HCT116 (cell line): ENCODE measurements around the gene ADK. TPM values are rescaled to one million over a fixed set of nuclear protein-coding genes. Genes with fewer than 3 reads are reported as not detected.

ENCODE experiments used
- ATAC-seq: fragments of 200-7000 bp; cut with Tn5 transposase; 2 replicates; pipeline ENCODE4 v1.9.1; 2020; ENCODE audit warnings: mild to moderate bottlenecking, moderate library complexity
- BruUV-seq: library from RNA; stranded (reverse); fragments of 400-500 nt; replicated peaks from 2 replicates; lab custom pipeline; 2021; lab: Mats Ljungman, UMichigan
- CTCF ChIA-PET: fragments of 300-600 bp; sonication (Branson Sonifier 250); formaldehyde crosslinking; loops from one replicate; lab custom pipeline; 2021; ENCODE audit warnings: antibody characterized with exemption; lab: Charles Lee
- POLR2A ChIA-PET: fragments of 300-600, 350-600 bp; sonication (Branson Sonifier 250); formaldehyde crosslinking; loops from one replicate; lab custom pipeline; 2021; ENCODE audit warnings: antibody characterized with exemption; lab: Charles Lee
- RAD21 ChIA-PET, 2 experiments: fragments of 300-600 bp; sonication (Branson Sonifier 250); formaldehyde crosslinking; loops; one replicate each; lab custom pipeline; 2023; ENCODE audit warnings: low total read pairs in 2 of 2; ENCODE audit not compliant: uncharacterized antibody in 2 of 2, unreplicated experiment in 2 of 2, low non-redundant PET in 1 of 2; lab: Charles Lee
- DNase-seq: peaks from one replicate; pipeline ENCODE4 v3.0.0-alpha.2; 2010; ENCODE audit warnings: low read depth, low spot score
- H2AFZ ChIP-seq: fragments of 200-600 bp; shearing (Covaris generic), sonication (generic); 2 replicates; pipeline ENCODE4 v1.6.1; 2017; ENCODE audit warnings: low read depth, mixed run types, mixed read lengths, antibody characterized with exemption, low read length; ENCODE audit not compliant: poor library complexity, severe bottlenecking
- H3K27ac ChIP-seq: 2 replicates; pipeline ENCODE4 v1.5.1; 2012; ENCODE audit warnings: low read depth, low read length
- H3K27me3 ChIP-seq: fragments of 200-600 bp; sonication (generic); 2 replicates; pipeline ENCODE4 v1.6.1; 2016; ENCODE audit warnings: mixed run types, low read length, mixed read lengths; ENCODE audit not compliant: insufficient read depth
- H3K36me3 ChIP-seq, 2 experiments: fragments of 200-500 bp in 1 of 2; fragments of 200-600 bp in 1 of 2; sonication (Bioruptor generic) in 1 of 2; sonication (generic) in 1 of 2; 2 replicates each; pipeline versions ENCODE4 v1.5.1 to v1.6.1; 2014 to 2016; ENCODE audit warnings: low read length in 2 of 2, inconsistent platforms in 1 of 2, mixed read lengths in 1 of 2, mixed run types in 1 of 2; ENCODE audit not compliant: insufficient read depth in 2 of 2, control insufficient read depth in 1 of 2
- H3K4me1 ChIP-seq, 2 experiments: fragments of 200-600 bp in 1 of 2; sonication (generic) in 1 of 2; 2 replicates each; pipeline versions ENCODE4 v1.5.1 to v1.6.1; 2012 to 2017; ENCODE audit warnings: low read length in 2 of 2, inconsistent platforms in 1 of 2, mild to moderate bottlenecking in 1 of 2, mixed read lengths in 1 of 2, mixed run types in 1 of 2, moderate library complexity in 1 of 2; ENCODE audit not compliant: insufficient read depth in 2 of 2, control insufficient read depth in 1 of 2
- H3K4me2 ChIP-seq: fragments of 200-600 bp; sonication (generic); 2 replicates; pipeline ENCODE4 v1.6.1; 2017; ENCODE audit warnings: mixed run types, low read length, mixed read lengths
- H3K4me3 ChIP-seq, 2 experiments: fragments of 200-600 bp in 1 of 2; sonication (generic) in 1 of 2; replicated peaks in 1 of 2; 2 replicates each; pipeline ENCODE4 v1.5.1; 2011 to 2016; ENCODE audit warnings: low read length in 2 of 2, control low read depth in 1 of 2, low read depth in 1 of 2, mild to moderate bottlenecking in 1 of 2, mixed read lengths in 1 of 2, mixed run types in 1 of 2
- H3K79me2 ChIP-seq: fragments of 200-600 bp; sonication (generic); 2 replicates; pipeline ENCODE4 v1.6.1; 2017; ENCODE audit warnings: mild to moderate bottlenecking, mixed run types, low read length, moderate library complexity, mixed read lengths; ENCODE audit not compliant: insufficient read depth
- H3K9ac ChIP-seq: fragments of 200-600 bp; sonication (generic); 2 replicates; pipeline ENCODE4 v1.6.1; 2016; ENCODE audit warnings: low read length, mixed read lengths
- H3K9me2 ChIP-seq: fragments of 200-600 bp; sonication (generic), shearing (Covaris generic); 2 replicates; pipeline ENCODE4 v1.6.1; 2017; ENCODE audit warnings: mixed run types, mild to moderate bottlenecking, moderate library complexity; ENCODE audit not compliant: insufficient read depth
- H3K9me3 ChIP-seq, 2 experiments: fragments of 200-500 bp in 1 of 2; fragments of 200-600 bp in 1 of 2; sonication (Bioruptor generic) in 1 of 2; sonication (generic) in 1 of 2; 2 replicates each; pipeline ENCODE4 v1.6.1; 2014 to 2017; ENCODE audit warnings: low read length in 2 of 2, mixed read lengths in 2 of 2, inconsistent platforms in 1 of 2, low read depth in 1 of 2, mild to moderate bottlenecking in 1 of 2, mixed run types in 1 of 2, moderate library complexity in 1 of 2; ENCODE audit not compliant: control insufficient read depth in 1 of 2, insufficient read depth in 1 of 2
- H4K20me1 ChIP-seq: fragments of 200-600 bp; sonication (generic), shearing (Covaris generic); 2 replicates; pipeline ENCODE4 v1.6.1; 2017; ENCODE audit warnings: mixed run types, mild to moderate bottlenecking, moderate library complexity; ENCODE audit not compliant: insufficient read depth
- ATF3 ChIP-seq: IDR thresholded peaks from 2 replicates; pipeline ENCODE4 v1.6.1; 2012
- CBX3 ChIP-seq: IDR thresholded peaks from 2 replicates; pipeline ENCODE4 v1.6.1; 2012; ENCODE audit warnings: low read depth
- CEBPB ChIP-seq: IDR thresholded peaks from 2 replicates; pipeline ENCODE4 v1.6.1; 2012; ENCODE audit warnings: low read depth
- CTCF ChIP-seq, 3 experiments: fragments of 200-600 bp in 1 of 3; sonication (generic) in 1 of 3; IDR thresholded peaks in 2 of 3; conservative IDR thresholded peaks in 1 of 3; 2 replicates each; pipeline ENCODE4 v1.5.1; 2012 to 2017; ENCODE audit warnings: low read depth in 2 of 3, low read length in 2 of 3, antibody characterized with exemption in 1 of 3, borderline replicate concordance in 1 of 3, control low read depth in 1 of 3, mild to moderate bottlenecking in 1 of 3, mixed read lengths in 1 of 3, mixed run types in 1 of 3, moderate library complexity in 1 of 3; ENCODE audit not compliant: insufficient read depth in 1 of 3
- EGR1 ChIP-seq: IDR thresholded peaks from 2 replicates; pipeline ENCODE4 v1.6.1; 2012; ENCODE audit warnings: low read depth
- ELF1 ChIP-seq: IDR thresholded peaks from 2 replicates; pipeline ENCODE4 v1.6.1; 2012; ENCODE audit warnings: low read depth, borderline replicate concordance
- EZH2 ChIP-seq: fragments of 200-600 bp; sonication (generic); IDR thresholded peaks from 2 replicates; pipeline ENCODE4 v1.6.1; 2017; ENCODE audit warnings: antibody characterized with exemption, mixed run types
- FOSL1 ChIP-seq: IDR thresholded peaks from 2 replicates; pipeline ENCODE4 v1.6.1; 2012; ENCODE audit warnings: low read depth
- JUND ChIP-seq: IDR thresholded peaks from 2 replicates; pipeline ENCODE4 v1.6.1; 2012
- MAX ChIP-seq: IDR thresholded peaks from 2 replicates; pipeline ENCODE4 v1.6.1; 2012
- POLR2A ChIP-seq: IDR thresholded peaks from 2 replicates; pipeline ENCODE4 v1.7.0; 2011; ENCODE audit warnings: borderline replicate concordance; ENCODE audit not compliant: insufficient read depth, insufficient read length; ENCODE audit errors: extremely low read depth
- POLR2AphosphoS5 ChIP-seq: IDR thresholded peaks from 2 replicates; pipeline ENCODE4 v1.6.1; 2011; ENCODE audit warnings: mild to moderate bottlenecking, low read depth, low read length, moderate library complexity
- REST ChIP-seq: IDR thresholded peaks from 2 replicates; pipeline ENCODE4 v1.6.1; 2012; ENCODE audit warnings: low read depth
- SIN3A ChIP-seq: IDR thresholded peaks from 2 replicates; pipeline ENCODE4 v1.6.1; 2012; ENCODE audit warnings: low read depth
- SP1 ChIP-seq: IDR thresholded peaks from 2 replicates; pipeline ENCODE4 v1.6.1; 2012; ENCODE audit warnings: low read depth
- SRF ChIP-seq: IDR thresholded peaks from 2 replicates; pipeline ENCODE4 v1.6.1; 2012; ENCODE audit warnings: low read depth
- TCF7L2 ChIP-seq: IDR thresholded peaks from 2 replicates; pipeline ENCODE4 v1.7.0; 2011; ENCODE audit warnings: borderline replicate concordance, inconsistent platforms; ENCODE audit not compliant: insufficient read depth, insufficient read length; ENCODE audit errors: extremely low read depth
- YY1 ChIP-seq: IDR thresholded peaks from 2 replicates; pipeline ENCODE4 v1.6.1; 2011; ENCODE audit warnings: low read length, low read depth, moderate library complexity, mild to moderate bottlenecking; ENCODE audit not compliant: insufficient replicate concordance; ENCODE audit errors: extremely low read depth
- ZFX ChIP-seq: fragments of 450-650 bp; IDR thresholded peaks from 2 replicates; pipeline ENCODE4 v1.6.1; 2017
- ZNF274 ChIP-seq: fragments of 200-500 bp; sonication (Bioruptor generic); IDR thresholded peaks from 2 replicates; pipeline ENCODE4 v1.6.1; 2014; ENCODE audit warnings: mild to moderate bottlenecking, low read depth, low read length, inconsistent platforms
- intact Hi-C: fragments of 100-400 bp; cut with micrococcal nuclease; formaldehyde crosslinking; loops from 2 replicates; pipeline ENCODE4 v1.10.0; 2022
- total RNA-seq: library from RNA; stranded (reverse); gene quantifications from one replicate; pipeline ENCODE4 v1.2.1, GENCODE V29; 2021; ENCODE audit not compliant: unreplicated experiment

ADK gene
- total RNA-seq, 1 experiment from 2014 or later: 55.0 TPM

- H3K4me3 ChIP-seq: no peak overlapping the region
- H3K27ac ChIP-seq: no peak overlapping the region
- H2AFZ ChIP-seq: no peak overlapping the region
- no peaks in the 10 kb centered on the region for H4K20me1 ChIP-seq
- H3K9me3 ChIP-seq: peaks cover 0 to 9% of the 10 kb centered on the region in 2 experiments; a peak in 1 of 4 replicates
- no peak overlapping the region for H3K9ac ChIP-seq
- H3K4me2 ChIP-seq: no peak overlapping the region
- H3K79me2 ChIP-seq: peaks cover 12% of the 10 kb centered on the region; the same call in 1 of the 2 replicates
- H3K4me1 ChIP-seq: no peaks in the 10 kb centered on the region
- H3K36me3 ChIP-seq: no peaks in the 10 kb centered on the region
- ATAC-seq (no peak), DNase-seq (no peak)
- no peak for TF ChIP-seq SRF
- TF ChIP-seq ZFX: no peak
- no peak for TF ChIP-seq FOSL1
- no peak for TF ChIP-seq EGR1
- TF ChIP-seq SP1: no peak
- TF ChIP-seq CBX3: no peak
- no peak for TF ChIP-seq YY1
- no peak for TF ChIP-seq ZNF274
- no peak for TF ChIP-seq SIN3A
- no peak for TF ChIP-seq POLR2AphosphoS5
- no peak for TF ChIP-seq CEBPB
- no peak for TF ChIP-seq CTCF (IDR thresholded peaks at IDR 0.05 in 2 of 3, conservative IDR thresholded peaks at IDR 0.05 in 1 of 3; ENCODE audit: borderline replicate concordance in 1 of 3, insufficient read depth in 1 of 3, low read depth in 2 of 3, low read length in 2 of 3)
- no peak for TF ChIP-seq POLR2A
- no peak for TF ChIP-seq ELF1
- TF ChIP-seq JUND: no peak
- TF ChIP-seq MAX: no peak
- no peak for TF ChIP-seq ATF3
- no peak for TF ChIP-seq TCF7L2
- no peak for TF ChIP-seq REST
- no peak for TF ChIP-seq EZH2
- no peaks in the 10 kb centered on the region for H3K9me2 ChIP-seq
- no TSS peak for BruUV-seq
- intact Hi-C loops: no loop called here
- ChIA-PET CTCF (no interaction called here), POLR2A (no interaction called here), RAD21 (no interaction called here)
- no peaks in the 10 kb centered on the region for H3K27me3 ChIP-seq
Observed at GRCh38 chr10:74322141-74322540, 171.1 kb downstream of the ADK start.
